HFF-Myc (cell line): ENCODE data around the gene UXT.

ENCODE experiments used
- DNase-seq: peaks from one replicate; pipeline ENCODE4 v3.0.0-alpha.2; 2011; ENCODE audit warnings: low read depth; ENCODE audit errors: extremely low read depth
- H3K4me3 ChIP-seq: replicated peaks from 2 replicates; pipeline ENCODE4 v1.5.1; 2011; ENCODE audit warnings: low read depth, mild to moderate bottlenecking, control low read depth, low read length
- CTCF ChIP-seq: IDR thresholded peaks from 2 replicates; pipeline ENCODE4 v1.5.1; 2012; ENCODE audit warnings: mild to moderate bottlenecking, low read depth, low read length, control low read depth; ENCODE audit errors: missing control alignments

The UXT gene

GRCh38 chrX:47661539-47661938 lies 2.6 kb upstream of the UXT start:
- no peak for TF ChIP-seq CTCF
- H3K4me3 ChIP-seq: no peak overlapping the region
- no peak for DNase-seq

DNA sequence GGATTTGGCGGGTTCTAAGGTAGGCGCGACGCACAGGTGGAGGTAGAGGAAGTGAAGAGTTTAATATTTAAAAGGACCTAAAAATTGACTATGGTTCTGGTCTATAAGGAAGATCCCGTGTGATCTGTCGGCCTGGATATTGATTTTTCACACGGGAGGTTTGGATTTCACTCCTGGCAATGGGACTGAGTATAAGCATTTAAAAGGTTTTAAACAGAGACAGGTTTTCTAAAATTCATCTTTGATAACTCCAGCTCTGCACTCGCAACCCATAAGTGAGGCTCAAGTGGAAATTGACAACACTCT lies 394 bp upstream of the UXT start:
- peak overlapping the region; percentile 53 for H3K4me3 ChIP-seq
- DNase-seq: no peak
- no peak for TF ChIP-seq CTCF

DNA sequence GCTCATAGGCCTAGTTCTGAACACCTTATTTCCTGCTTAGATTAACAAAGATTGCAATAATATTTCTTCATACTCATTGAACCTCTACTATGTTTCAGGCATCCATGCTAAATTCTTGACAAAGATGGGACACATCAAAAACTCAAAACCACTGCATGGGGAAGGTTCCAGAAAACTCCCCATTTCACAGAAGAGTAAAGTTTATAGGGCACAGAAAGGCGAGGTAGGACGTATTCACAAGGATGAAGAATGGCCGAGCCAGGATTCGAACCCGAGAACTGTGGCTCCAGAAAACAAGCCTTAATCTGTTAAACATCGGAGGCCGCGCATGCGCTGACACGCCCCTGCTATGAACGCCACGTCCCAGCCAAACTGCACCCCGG lies 688 bp downstream of the UXT start:
- DNase-seq: no peak
- no peak for TF ChIP-seq CTCF
- peak overlapping the region; percentile 53 for H3K4me3 ChIP-seq

DNA sequence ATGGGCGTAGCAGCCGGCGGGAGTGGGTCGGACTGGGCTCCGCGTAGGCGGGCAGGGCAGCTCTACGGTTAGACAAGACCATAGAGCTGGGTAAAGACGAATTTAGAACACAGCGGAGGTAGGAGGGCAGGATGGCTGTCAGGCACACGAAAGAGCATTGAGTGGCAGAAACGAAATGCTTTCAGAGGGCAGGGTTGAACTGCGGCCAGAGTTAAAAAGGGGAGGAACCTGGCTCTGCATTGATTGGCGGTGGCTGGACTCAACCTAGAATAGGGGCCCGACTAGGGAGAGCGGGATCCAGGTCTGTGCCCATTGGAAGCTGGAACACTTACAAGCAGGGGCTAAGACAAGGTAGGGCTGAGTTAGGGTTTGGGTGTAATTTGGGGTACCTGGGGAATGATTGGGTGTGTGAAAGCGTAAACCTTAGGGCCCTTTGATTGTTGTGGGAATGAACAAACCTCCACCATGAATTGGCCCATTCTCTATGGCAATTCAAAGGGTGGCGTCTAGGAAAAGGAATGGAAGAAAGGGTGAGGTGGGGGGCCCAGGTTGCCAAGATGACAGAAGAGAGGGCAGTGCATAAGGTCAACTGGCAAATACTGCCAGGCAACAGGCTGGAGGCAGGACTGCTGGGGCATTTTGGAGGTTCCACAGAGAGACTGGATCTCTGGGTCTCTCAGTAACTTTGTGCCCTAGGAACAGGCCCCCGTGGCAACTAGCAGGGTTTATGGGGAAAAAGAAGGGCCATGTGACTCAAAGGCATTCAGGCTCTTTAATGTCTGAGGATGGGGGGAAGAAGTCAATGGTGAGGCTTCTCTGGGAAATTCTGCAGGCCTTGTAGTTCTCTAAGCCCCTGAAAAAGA lies 7.7 kb downstream of the UXT start:
- no peak for TF ChIP-seq CTCF
- no peak for DNase-seq
- H3K4me3 ChIP-seq: peak overlapping the region; percentile 34

DNA sequence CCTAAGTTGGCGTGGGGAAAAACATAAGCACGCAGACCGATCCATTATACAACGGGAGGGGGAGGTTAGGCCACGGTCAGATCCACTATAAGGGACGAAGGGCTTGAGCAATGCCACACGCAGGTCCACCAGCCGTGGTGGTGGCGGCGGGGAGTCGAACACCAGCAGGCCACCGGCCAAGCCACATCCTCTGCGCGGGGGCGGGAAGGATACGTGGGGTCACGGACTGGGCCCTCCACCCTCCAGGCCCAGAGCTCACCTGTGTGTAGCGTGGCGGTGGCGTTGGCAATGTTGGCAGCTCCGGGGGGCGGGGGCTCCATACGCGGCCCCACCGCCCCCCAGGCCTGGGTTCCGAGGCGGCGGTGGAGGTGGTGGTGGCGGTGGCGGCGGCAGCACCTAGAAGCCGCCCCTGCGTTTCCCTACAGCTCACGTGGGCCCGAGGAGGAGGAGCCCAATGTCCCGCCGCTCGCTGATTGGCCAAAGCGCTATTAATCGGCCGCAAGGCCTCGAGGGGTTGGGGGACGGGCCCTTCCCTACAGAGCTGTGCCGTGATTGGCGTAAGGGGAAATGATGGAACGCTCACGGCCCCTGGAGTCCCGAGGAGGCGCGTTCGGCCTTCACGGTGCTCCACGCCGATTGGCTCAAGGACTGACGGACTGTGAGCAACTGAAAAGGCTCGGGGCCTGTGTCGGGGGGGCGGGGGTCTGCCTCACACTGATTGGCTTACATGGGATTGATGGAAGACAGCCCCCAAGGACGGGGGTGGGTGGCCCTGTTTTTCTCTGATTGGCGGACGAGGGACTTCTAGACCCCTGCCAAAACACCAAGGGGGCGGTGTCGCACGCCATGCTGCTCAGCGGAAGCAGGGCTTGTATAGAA lies 8.6 kb downstream of the UXT start, which contains the start of gene ELK1:
Gene ELK1, minus strand, starts transcription at position 400 of the 879 bp plus-strand sequence. CDS start 9,122 bp downstream, outside the sequence.
- peak within 1 kb of the TSS; percentile 63 for H3K4me3 ChIP-seq

GRCh38 chrX:47649781-47650163 lies 9.2 kb downstream of the UXT start:
- peak overlapping the region; percentile 63 for H3K4me3 ChIP-seq
- no peak for TF ChIP-seq CTCF
- DNase-seq: no peak

More for the DNA sequence above, 8.6 kb downstream of the UXT start, which contains the start of gene ELK1:
- TF ChIP-seq CTCF: no peak
- DNase-seq: peak; percentile 89
